ENCODE data around the gene DNAJC15. TPM values are rescaled to one million over a fixed set of nuclear protein-coding genes. Genes with fewer than 3 reads are reported as not detected.

The DNAJC15 gene
- total RNA-seq, 1 experiment from 2014 or later = 10.8 TPM

GRCh38 chr13:43157796-43158195 is 134.4 kb downstream of the DNAJC15 start:
- Histone ChIP-seq H2AFZ (ENCODE audit: low read depth, low read length, poor library complexity, severe bottlenecking) (no peak overlapping the region), H3K79me2 (ENCODE audit: insufficient read depth, low read length) (no peaks in the 10 kb centered on the region), H3K27ac (ENCODE audit: low read depth, low read length) (no peak overlapping the region), H3K9ac (ENCODE audit: low read length) (no peak overlapping the region), H3K36me3 (ENCODE audit: control insufficient read depth in 1 of 2, insufficient read depth in 2 of 2, low read length in 2 of 2) (no peaks in the 10 kb centered on the region), H3K4me1 (ENCODE audit: control insufficient read depth in 1 of 2, insufficient read depth in 2 of 2, low read length in 2 of 2) (peaks cover 14% of the 10 kb centered on the region in 2 experiments; a peak in 3 of 4 replicates), H3K9me3 (ENCODE audit: control insufficient read depth in 1 of 2, insufficient read depth in 1 of 2, low read depth in 1 of 2, low read length in 2 of 2) (no peaks in the 10 kb centered on the region), H3K4me2 (ENCODE audit: low read length) (no peak overlapping the region), H3K9me2 (ENCODE audit: insufficient read depth) (no peaks in the 10 kb centered on the region), H3K4me3 (replicated peaks in 1 of 2; ENCODE audit: low read depth in 1 of 2, low read length in 2 of 2) (no peak overlapping the region), H4K20me1 (ENCODE audit: insufficient read depth) (no peaks in the 10 kb centered on the region), H3K27me3 (ENCODE audit: insufficient read depth, low read length) (no peaks in the 10 kb centered on the region)
- CTCF ChIA-PET = no interaction called here
- intact Hi-C loops (cut with micrococcal nuclease) = no loop called here
- RAD21 ChIA-PET (ENCODE audit: low non-redundant PET in 1 of 2, low total read pairs in 2 of 2, uncharacterized antibody in 2 of 2, unreplicated experiment in 2 of 2) = no interaction called here
- TF ChIP-seq POLR2AphosphoS5 (IDR thresholded peaks at IDR 0.05; ENCODE audit: low read depth, low read length) (no peak), CBX3 (IDR thresholded peaks at IDR 0.05; ENCODE audit: low read depth) (no peak), RAD21 (IDR thresholded peaks at IDR 0.05; ENCODE audit: low read depth) (no peak), POLR2A (IDR thresholded peaks at IDR 0.05; ENCODE audit: borderline replicate concordance, extremely low read depth, insufficient read depth, insufficient read length) (no peak), EGR1 (IDR thresholded peaks at IDR 0.05; ENCODE audit: low read depth) (no peak), REST (IDR thresholded peaks at IDR 0.05; ENCODE audit: low read depth) (no peak), SIN3A (IDR thresholded peaks at IDR 0.05; ENCODE audit: low read depth) (no peak)
- ATAC-seq = no peak
- DNase-seq (ENCODE audit: low read depth, low spot score) = no peak
- POLR2A ChIA-PET = no interaction called here
- BruUV-seq (replicated peaks) = no TSS peak

- Histone ChIP-seq H3K9me3 (ENCODE audit: control insufficient read depth in 1 of 2, insufficient read depth in 1 of 2, low read depth in 1 of 2, low read length in 2 of 2) (no peaks in the 10 kb centered on the region), H3K27me3 (ENCODE audit: insufficient read depth, low read length) (no peaks in the 10 kb centered on the region), H3K4me2 (ENCODE audit: low read length) (no peak overlapping the region), H3K9me2 (ENCODE audit: insufficient read depth) (no peaks in the 10 kb centered on the region), H3K9ac (ENCODE audit: low read length) (no peak overlapping the region), H3K27ac (ENCODE audit: low read depth, low read length) (no peak overlapping the region), H3K79me2 (ENCODE audit: insufficient read depth, low read length) (no peaks in the 10 kb centered on the region), H2AFZ (ENCODE audit: low read depth, low read length, poor library complexity, severe bottlenecking) (no peak overlapping the region), H3K4me3 (replicated peaks in 1 of 2; ENCODE audit: low read depth in 1 of 2, low read length in 2 of 2) (no peak overlapping the region), H3K4me1 (ENCODE audit: control insufficient read depth in 1 of 2, insufficient read depth in 2 of 2, low read length in 2 of 2) (peaks cover 9 to 11% of the 10 kb centered on the region in 2 experiments; a peak in 3 of 4 replicates), H3K36me3 (ENCODE audit: control insufficient read depth in 1 of 2, insufficient read depth in 2 of 2, low read length in 2 of 2) (no peaks in the 10 kb centered on the region), H4K20me1 (ENCODE audit: insufficient read depth) (no peaks in the 10 kb centered on the region)
- ChIA-PET POLR2A (no interaction called here), RAD21 (ENCODE audit: low non-redundant PET in 1 of 2, low total read pairs in 2 of 2, uncharacterized antibody in 2 of 2, unreplicated experiment in 2 of 2) (no interaction called here), CTCF (no interaction called here)
- DNase-seq (ENCODE audit: low read depth, low spot score) = no peak
- intact Hi-C loops (cut with micrococcal nuclease) = no loop called here
- no peak for ATAC-seq
- no TSS peak for BruUV-seq (replicated peaks)
- TF ChIP-seq CEBPB (IDR thresholded peaks at IDR 0.05; ENCODE audit: low read depth) = no peak
- no peak for TF ChIP-seq POLR2A (IDR thresholded peaks at IDR 0.05; ENCODE audit: borderline replicate concordance, extremely low read depth, insufficient read depth, insufficient read length)
- TF ChIP-seq FOSL1 (IDR thresholded peaks at IDR 0.05; ENCODE audit: low read depth) = no peak
- no peak for TF ChIP-seq ZFX (IDR thresholded peaks at IDR 0.05)
- TF ChIP-seq YY1 (IDR thresholded peaks at IDR 0.05; ENCODE audit: extremely low read depth, insufficient replicate concordance, low read depth, low read length) = no peak
- no peak for TF ChIP-seq SRF (IDR thresholded peaks at IDR 0.05; ENCODE audit: low read depth)
- TF ChIP-seq JUND (IDR thresholded peaks at IDR 0.05) = no peak
- no peak for TF ChIP-seq RAD21 (IDR thresholded peaks at IDR 0.05; ENCODE audit: low read depth)
- no peak for TF ChIP-seq SIN3A (IDR thresholded peaks at IDR 0.05; ENCODE audit: low read depth)
- TF ChIP-seq ATF3 (IDR thresholded peaks at IDR 0.05) = no peak
- TF ChIP-seq EZH2phosphoT487 (IDR thresholded peaks at IDR 0.05; ENCODE audit: borderline replicate concordance) = no peak
- no peak for TF ChIP-seq EGR1 (IDR thresholded peaks at IDR 0.05; ENCODE audit: low read depth)
- TF ChIP-seq SP1 (IDR thresholded peaks at IDR 0.05; ENCODE audit: low read depth) = no peak
- TF ChIP-seq ZNF274 (IDR thresholded peaks at IDR 0.05; ENCODE audit: low read depth, low read length) = no peak
These were observed 135.1 kb downstream of the DNAJC15 start for GRCh38 chr13:43158516-43158915.

Measured in HCT116 (cell line).